SU-DHL-6 (cell line): Measurements from ENCODE around the gene USH1C.

Experiments
- H2AFZ ChIP-seq: fragments of 200-600 bp; sonication (generic); 2 replicates; pipeline ENCODE4 v1.6.1; 2014; ENCODE audit warnings: low read depth, mild to moderate bottlenecking, moderate library complexity, mixed read lengths, antibody characterized with exemption, low read length; ENCODE audit not compliant: severe bottlenecking
- H3F3A ChIP-seq: fragments of 200-600 bp; shearing (Covaris generic); 2 replicates; pipeline ENCODE4 v1.6.0; 2016; ENCODE audit warnings: antibody characterized with exemption, mild to moderate bottlenecking; ENCODE audit not compliant: insufficient read depth
- H3K27ac ChIP-seq: fragments of 200-600 bp; sonication (generic); 2 replicates; pipeline ENCODE4 v1.5.1; 2016; ENCODE audit warnings: low read depth, mild to moderate bottlenecking, low read length, moderate library complexity, mixed read lengths
- H3K27me3 ChIP-seq: fragments of 200-600 bp; sonication (generic), shearing (Covaris generic); 2 replicates; pipeline ENCODE4 v1.6.0; 2014; ENCODE audit warnings: mild to moderate bottlenecking, low read length
- H3K36me3 ChIP-seq: fragments of 200-600 bp; sonication (generic); 2 replicates; pipeline ENCODE4 v1.6.1; 2014; ENCODE audit warnings: mild to moderate bottlenecking, low read length, mixed read lengths
- H3K4me2 ChIP-seq: fragments of 300-600, 200-600 bp; shearing (Covaris generic), sonication (generic); 2 replicates; pipeline ENCODE4 v1.6.0; 2014; ENCODE audit warnings: low read length, low read depth, mild to moderate bottlenecking; ENCODE audit not compliant: poor library complexity, severe bottlenecking
- H3K4me3 ChIP-seq: fragments of 200-600 bp; sonication (generic); 2 replicates; pipeline ENCODE4 v1.5.1; 2014; ENCODE audit warnings: antibody characterized with exemption, low read length, mild to moderate bottlenecking, mixed read lengths; ENCODE audit not compliant: insufficient read depth, poor library complexity, severe bottlenecking
- H3K79me2 ChIP-seq: fragments of 200-600 bp; sonication (generic); 2 replicates; pipeline ENCODE4 v1.6.1; 2014; ENCODE audit warnings: mild to moderate bottlenecking, low read length, moderate library complexity; ENCODE audit not compliant: insufficient read depth
- H3K9ac ChIP-seq: fragments of 200-600 bp; sonication (generic); 2 replicates; pipeline ENCODE4 v1.7.0; 2014; ENCODE audit warnings: mild to moderate bottlenecking, low read length
- H3K9me2 ChIP-seq: fragments of 200-600 bp; sonication (generic); replicated peaks from 2 replicates; pipeline ENCODE4 v1.6.1; 2014; ENCODE audit warnings: low read length; ENCODE audit not compliant: insufficient read depth
- H3K9me3 ChIP-seq: fragments of 200-600 bp; sonication (generic); 2 replicates; pipeline ENCODE4 v1.6.1; 2014; ENCODE audit warnings: low read length, mixed read lengths; ENCODE audit not compliant: insufficient read depth
- H4K20me1 ChIP-seq: fragments of 200-600 bp; sonication (generic); 2 replicates; pipeline ENCODE4 v1.6.1; 2014; ENCODE audit warnings: low read depth, mild to moderate bottlenecking, antibody characterized with exemption, low read length, moderate library complexity, mixed read lengths
- CTCF ChIP-seq: fragments of 200-600 bp; sonication (generic); IDR thresholded peaks from one replicate; pipeline ENCODE4 v1.5.1; 2017; ENCODE audit warnings: antibody characterized with exemption, mild to moderate bottlenecking, low read length, moderate library complexity; ENCODE audit not compliant: insufficient read depth, poor library complexity, severe bottlenecking
- EZH2phosphoT487 ChIP-seq: fragments of 200-600 bp; sonication (generic), shearing (Covaris generic); conservative IDR thresholded peaks from 2 replicates; pipeline ENCODE4 v1.6.1; 2018; ENCODE audit warnings: mild to moderate bottlenecking, antibody characterized with exemption, low read length, moderate library complexity, mixed read lengths

USH1C gene

DNA sequence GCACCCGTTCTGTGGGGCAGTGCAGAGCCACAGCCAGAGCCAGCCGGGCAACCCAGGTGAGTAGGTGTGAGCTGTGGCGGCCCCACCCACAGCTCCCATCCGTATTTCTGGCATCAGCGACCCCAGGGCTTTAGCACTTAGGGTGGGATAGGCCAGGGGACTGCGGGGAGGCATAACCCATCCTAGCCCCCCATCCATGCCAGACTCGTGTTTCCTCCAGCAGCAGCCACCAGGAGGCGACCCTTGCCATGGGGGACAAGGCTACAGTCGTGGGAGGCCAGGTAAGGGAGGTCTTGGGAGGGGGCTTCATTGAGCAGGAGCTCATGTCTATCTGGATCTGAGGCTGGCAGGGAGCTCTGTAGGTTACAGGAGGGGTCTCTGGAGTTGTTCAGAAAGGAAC is 3.7 kb upstream of the USH1C start:
- no peak overlapping the region for H3K4me3 ChIP-seq
- H2AFZ ChIP-seq = no peak overlapping the region
- H3F3A ChIP-seq = no peaks in the 10 kb centered on the region
- no peaks in the 10 kb centered on the region for H3K79me2 ChIP-seq
- H4K20me1 ChIP-seq = no peaks in the 10 kb centered on the region
- H3K9me2 ChIP-seq = no peaks in the 10 kb centered on the region
- no peaks in the 10 kb centered on the region for H3K36me3 ChIP-seq
- H3K27ac ChIP-seq = no peak overlapping the region
- H3K9ac ChIP-seq = no peak overlapping the region
- H3K4me2 ChIP-seq = no peak overlapping the region
- H3K27me3 ChIP-seq = no peaks in the 10 kb centered on the region
- no peaks in the 10 kb centered on the region for H3K9me3 ChIP-seq
- no peak for TF ChIP-seq CTCF
- TF ChIP-seq EZH2phosphoT487 = no peak

DNA sequence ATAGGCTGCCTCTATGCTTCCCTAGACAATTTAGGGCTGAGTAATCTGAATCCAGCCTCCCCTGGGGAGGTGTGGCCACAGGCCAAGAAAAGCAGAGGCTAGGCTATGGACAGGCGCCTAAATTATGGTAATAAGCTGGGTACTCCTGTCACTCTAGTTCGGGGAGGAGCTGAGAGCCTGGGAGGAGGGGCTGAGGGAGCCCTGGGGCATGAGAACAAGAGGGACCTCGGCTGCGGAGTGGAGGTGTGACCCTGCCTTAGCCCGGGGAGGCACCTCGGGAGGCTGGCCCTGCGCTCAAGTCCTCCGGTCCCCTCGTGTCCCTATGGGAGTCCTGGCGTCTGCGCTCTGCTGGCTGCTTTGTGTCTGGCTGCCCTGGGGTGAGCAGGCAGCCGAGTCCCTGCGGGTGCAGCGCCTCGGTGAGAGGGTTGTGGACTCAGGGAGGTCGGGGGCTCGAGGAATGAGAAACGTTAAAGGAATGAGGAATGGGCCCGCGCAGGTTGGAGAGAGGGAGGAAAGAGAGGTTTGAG is 2.9 kb upstream of the USH1C start, which contains the start of gene OTOG:
Gene OTOG (plus strand): TSS at position 209 of the 527 bp plus-strand sequence. CDS start 114 bp downstream, at position 323.
- Histone ChIP-seq H3K9me3 (no peaks in the 10 kb centered on the region), H3K27ac (no peak within 1 kb of the TSS), H3K9me2 (no peaks in the 10 kb centered on the region), H2AFZ (no peak within 1 kb of the TSS), H3K4me3 (no peak within 1 kb of the TSS), H3K27me3 (no peaks in the 10 kb centered on the region), H3K9ac (no peak within 1 kb of the TSS), H3F3A (no peaks in the 10 kb centered on the region), H3K4me2 (no peak within 1 kb of the TSS), H4K20me1 (no peaks in the 10 kb centered on the region), H3K36me3 (no peaks in the 10 kb centered on the region), H3K79me2 (no peaks in the 10 kb centered on the region)
- TF ChIP-seq CTCF (no peak), EZH2phosphoT487 (no peak)

GRCh38 chr11:17546240-17546639 is 2.0 kb upstream of the USH1C start:
- no peaks in the 10 kb centered on the region for H3K27me3 ChIP-seq
- H3K79me2 ChIP-seq = no peaks in the 10 kb centered on the region
- H3K9me2 ChIP-seq = no peaks in the 10 kb centered on the region
- H3K27ac ChIP-seq = no peak overlapping the region
- no peak overlapping the region for H3K4me2 ChIP-seq
- H4K20me1 ChIP-seq = no peaks in the 10 kb centered on the region
- H3K36me3 ChIP-seq = no peaks in the 10 kb centered on the region
- no peak overlapping the region for H3K9ac ChIP-seq
- TF ChIP-seq EZH2phosphoT487 (no peak), CTCF (no peak)
- no peaks in the 10 kb centered on the region for H3K9me3 ChIP-seq
- no peak overlapping the region for H2AFZ ChIP-seq
- no peak overlapping the region for H3K4me3 ChIP-seq
- no peaks in the 10 kb centered on the region for H3F3A ChIP-seq
